Stimulated activated CD8-positive, alpha-beta memory T cell treated with anti-CD3 and anti-CD28 coated beads, Interleukin-7, amount 100 ng/mL, for 1 hour (primary cell): ENCODE measurements around the gene PLCH2.

ENCODE experiments used
- DNase-seq, 2 donors: peaks; one replicate each; pipeline ENCODE4 v3.0.0-alpha.2; 2020; ENCODE audit warnings: low read depth in 2 of 2

Gene PLCH2

DNA sequence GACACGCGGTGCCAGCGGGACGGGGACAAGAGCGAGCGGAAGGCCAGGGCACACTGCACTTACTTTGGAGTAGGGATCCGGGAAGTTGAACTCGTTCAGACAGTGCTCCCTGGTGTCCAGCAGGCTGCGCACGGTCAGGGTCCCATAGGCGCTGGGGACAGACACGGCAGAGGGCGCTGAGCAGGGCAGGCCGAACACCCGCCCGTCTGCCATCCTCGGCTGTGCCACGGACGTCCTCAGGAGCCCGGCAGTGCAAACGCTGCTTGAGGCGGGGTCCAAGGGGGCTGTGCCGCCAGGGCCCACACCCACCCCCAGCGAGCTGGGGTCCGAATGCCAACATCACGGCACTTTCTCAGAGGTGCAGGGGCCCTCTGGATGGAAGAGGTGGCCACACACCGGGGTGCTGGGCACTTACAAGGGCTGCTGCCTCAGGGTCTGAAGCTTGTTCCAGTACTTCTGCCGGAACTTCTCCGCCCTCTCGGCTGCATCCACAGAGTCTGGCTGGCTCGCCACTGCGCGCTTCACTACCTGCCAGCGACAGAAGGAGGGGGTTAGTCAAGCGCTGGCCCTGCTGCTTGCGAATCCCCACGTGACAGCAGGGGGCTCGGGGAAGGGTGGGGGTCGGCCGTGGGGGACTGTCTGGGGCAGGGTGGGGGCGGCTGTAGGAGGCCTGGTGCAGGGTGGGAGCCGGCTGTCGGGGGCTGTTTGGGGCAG lies 38.0 kb downstream of the PLCH2 start:
- no peak for DNase-seq

DNA sequence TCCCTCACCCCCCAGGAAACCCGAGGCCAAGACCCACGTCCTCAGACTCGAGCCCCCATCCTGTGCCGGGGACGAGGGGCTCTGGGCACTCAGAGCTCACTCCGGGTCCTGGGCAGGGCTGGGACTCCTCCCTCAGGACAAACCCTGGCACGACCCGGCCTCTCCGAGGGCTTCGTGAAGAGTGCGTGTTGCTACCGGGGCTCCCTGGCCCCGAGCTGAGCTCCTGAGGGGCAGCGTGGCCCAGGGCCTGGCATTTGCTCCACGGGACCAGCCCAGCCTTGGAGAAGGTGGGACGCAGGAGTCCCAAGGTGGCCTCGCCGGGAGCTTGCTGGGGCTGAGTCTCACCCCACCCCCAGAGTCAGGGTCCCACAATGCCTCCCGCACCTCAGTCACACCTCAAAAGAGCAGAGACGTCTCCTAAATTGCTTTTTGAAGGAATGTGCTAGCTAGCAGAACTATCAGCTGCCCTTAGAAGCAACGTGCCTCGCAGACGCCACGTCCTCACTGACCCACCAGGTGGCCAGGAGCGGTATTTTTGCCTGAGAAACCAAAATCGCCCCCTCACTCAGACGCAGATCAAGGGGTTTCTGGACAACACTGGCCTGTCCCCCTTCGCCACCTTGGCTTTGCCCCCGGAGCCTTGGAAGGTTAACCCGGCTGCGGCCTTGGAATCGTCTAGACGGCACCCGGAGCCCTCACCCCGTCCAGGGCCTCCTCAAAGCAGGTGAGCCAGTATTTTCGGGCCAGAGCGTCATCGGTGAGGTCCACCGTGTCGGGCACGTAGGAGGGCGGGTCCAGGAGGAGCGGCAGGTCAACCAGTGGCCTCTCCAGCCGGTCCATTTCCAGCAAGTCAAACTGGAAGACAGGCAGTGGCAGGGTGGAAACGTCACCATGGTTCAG lies 39.0 kb downstream of the PLCH2 start:
- DNase-seq = no peak

DNA sequence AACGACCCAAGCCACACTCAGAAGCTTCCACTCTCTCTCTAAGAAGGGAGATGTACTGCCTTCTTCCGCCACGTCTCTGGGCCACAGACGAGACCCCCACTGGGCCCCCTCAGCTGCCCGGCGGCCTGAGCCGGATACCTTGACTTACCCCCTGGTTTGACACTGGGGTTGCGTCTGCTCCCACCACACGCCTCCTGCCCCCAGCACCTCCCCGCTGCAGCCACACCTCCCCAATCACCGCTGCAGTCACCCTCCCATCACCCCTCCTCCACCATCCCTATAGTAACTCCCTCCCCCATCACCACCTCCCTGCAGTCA lies 39.6 kb downstream of the PLCH2 start:
- no peak for DNase-seq

DNA sequence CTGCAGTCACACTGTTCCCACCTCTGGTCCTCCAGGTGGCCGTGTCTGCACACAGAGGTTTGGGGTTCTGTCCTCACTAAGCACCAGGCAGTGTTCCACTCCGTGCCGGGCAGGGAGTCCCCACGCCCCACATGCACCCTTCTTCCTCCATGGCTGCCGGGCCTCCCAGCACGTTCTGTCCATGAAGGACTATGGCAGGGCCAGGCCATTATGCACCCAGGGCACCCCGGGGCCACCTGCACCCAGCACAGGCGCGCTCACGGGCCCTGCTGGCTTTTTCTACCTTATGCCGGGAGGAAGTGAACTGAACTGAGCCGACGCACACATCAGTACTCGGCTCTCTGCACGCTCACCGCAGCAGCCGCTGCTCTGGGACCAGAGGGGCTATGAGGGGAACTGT lies 40.0 kb downstream of the PLCH2 start:
- DNase-seq = no peak

DNA sequence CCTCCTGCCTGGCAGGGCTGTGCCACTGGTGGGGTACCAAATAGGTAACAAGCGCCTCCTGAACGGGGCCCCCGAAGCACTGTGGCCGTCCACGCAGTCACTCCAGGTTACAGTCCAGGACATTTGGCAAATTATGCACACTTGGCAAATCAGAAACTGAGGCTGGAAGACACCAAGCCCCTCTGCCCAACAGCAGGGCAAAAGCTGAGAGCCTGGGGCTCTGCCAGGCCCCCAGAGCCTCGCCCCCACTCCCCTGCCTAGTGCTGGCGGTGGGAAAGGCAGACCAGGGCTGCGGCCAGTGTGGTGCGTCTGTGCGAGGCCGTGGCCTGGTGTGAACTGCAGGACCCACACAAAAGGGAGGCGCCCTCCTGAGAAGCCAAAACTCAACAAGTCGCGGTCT lies 40.9 kb downstream of the PLCH2 start:
- DNase-seq = no peak

DNA sequence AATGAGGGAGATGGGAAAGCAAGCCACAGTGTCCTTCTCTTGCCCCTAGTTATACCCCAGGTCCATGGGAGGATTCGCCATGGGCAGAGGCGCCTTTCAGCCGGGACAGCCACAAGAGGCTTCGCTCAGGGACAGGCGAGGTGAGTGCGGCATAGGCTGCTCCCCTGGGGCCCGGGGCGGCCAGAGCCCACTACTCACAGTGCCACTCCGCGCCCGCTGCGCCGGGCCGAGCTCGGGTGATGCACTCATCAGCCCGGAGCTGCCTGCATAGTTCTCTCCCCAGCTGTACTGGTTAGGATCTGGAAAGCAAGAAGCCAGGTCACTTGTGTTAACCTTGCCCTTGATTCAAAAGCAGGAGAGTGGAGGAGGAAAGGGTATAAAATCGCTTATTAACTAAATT lies 41.9 kb downstream of the PLCH2 start:
- no peak for DNase-seq

DNA sequence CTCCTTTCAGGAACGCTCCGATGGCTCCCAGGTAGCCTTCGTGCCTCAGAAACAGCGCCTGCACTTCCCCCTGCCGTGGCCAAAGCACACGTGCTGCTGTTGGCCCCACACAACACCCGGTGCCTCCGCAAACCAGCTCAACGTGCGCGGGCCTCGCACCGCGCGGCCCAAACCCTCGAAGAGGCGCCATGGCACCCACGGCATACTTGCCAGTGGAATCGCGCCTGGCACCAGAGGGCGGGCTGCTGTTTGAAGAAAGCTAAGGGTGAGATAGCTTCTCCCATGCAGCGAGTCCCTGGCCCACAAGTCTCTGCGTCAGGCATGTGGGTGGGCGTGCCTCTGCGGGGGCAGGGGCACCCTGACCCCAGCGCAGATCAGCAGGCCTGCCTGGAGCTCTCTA lies 42.4 kb downstream of the PLCH2 start:
- no peak for DNase-seq

DNA sequence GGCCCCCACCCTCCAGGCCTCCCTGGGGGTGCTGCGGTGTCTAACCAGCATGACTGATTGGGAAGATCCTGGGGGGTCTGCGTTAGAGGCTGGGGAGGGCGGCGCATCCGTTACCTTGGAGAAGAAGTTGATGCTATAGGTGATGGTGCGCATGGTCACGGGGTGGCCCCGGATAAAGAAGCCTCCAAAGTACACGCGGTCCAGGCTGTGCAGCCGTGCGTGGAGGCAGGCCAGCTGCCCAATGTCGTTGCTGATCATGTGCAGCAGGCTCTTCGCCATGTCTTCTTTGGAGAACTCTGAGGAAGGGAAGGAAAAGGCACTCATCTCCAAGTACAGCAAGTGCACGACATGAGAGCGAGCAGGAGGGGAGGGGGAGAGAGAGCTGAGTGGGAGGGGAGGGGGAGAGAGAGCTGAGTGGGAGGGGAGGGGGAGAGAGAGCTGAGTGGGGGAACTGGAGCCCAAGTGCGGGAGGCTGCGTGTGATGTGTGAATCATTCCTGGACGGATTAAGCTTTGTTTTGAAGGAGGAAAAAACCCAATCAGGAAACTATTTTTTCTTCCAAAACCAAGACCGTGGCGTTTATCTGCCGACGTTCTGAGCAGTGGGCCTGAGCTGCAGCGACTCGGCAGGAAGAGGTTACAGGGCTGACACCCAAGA lies 43.1 kb downstream of the PLCH2 start:
- no peak for DNase-seq

DNA sequence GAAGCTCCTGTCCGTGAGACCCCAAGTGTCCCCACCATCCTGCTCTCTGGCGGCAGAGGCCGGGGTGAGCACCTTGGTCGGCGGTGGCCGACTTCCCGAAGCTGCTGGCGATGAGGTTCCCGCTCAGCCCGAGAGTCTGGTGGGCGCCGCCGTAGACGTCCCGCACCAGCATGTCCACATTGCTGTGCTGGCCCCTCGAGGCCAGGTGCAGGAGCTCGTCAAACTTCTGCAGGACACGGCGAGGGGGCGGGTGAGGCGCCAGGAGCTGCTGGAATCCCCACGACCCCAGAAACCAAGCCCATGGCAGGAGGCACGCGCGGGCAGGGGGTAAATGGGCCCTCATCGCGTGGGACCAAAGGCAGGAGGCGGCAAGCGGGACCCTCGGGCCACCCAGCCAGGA lies 43.6 kb downstream of the PLCH2 start:
- no peak for DNase-seq

DNA sequence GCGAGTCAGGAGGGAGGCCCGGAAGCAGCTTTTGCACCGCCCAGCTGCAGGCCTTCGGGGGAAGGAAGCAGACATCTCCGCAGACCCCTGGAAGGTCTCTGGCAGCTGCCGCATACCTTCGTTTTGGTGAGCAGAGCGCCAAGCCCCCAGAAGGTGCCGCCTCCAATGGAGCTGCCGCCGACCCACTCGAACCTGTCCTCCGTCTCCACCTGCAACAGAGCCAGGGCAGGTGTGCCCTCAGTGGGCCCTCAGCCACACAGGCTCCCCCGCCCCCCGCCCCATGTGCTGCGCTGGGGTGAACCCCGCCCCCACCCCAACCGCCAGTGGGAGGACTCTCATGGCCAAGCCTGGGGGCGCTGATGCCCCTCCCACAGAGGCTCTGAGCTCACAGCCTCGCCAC lies 44.1 kb downstream of the PLCH2 start:
- no peak for DNase-seq

DNA sequence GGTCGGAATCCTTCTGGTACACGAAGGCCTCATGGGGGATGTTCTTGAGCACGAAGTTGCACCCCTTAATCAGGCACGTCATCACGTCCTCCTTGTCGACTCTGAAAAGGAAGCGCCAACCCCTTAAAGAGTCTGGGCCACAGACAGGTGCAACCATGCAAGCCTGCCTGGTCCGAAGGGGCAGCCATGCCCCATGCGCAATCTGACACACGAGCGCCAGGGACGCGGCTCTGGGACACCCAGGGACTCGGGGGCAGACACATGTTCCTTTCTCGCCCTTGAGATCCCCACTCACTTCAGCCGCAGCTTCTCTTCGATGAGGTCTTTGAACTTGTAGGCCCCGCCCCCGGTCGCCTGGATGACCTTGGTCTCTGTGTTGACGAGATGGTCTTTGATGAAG lies 44.7 kb downstream of the PLCH2 start:
- DNase-seq = no peak

DNA sequence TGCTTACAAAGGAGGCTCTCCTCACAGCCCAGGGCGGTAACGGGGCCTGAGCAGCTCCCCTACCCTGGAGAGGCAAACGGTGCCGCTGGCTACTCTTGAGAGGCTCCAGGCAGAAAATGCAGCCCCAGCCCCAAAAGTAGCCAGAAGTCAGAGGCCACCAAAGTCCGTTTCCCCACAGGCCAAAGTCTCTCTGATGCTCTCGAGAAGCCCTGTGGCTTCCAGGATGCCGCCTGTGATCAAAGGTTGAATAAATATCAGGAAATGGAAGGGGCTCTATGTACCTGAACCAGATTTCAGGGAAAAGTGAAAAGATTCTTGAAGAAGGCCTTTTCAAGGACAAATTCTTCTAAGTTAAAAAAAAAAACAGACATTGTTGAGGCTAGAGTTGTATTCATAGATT lies 46.1 kb downstream of the PLCH2 start:
- DNase-seq = no peak

DNA sequence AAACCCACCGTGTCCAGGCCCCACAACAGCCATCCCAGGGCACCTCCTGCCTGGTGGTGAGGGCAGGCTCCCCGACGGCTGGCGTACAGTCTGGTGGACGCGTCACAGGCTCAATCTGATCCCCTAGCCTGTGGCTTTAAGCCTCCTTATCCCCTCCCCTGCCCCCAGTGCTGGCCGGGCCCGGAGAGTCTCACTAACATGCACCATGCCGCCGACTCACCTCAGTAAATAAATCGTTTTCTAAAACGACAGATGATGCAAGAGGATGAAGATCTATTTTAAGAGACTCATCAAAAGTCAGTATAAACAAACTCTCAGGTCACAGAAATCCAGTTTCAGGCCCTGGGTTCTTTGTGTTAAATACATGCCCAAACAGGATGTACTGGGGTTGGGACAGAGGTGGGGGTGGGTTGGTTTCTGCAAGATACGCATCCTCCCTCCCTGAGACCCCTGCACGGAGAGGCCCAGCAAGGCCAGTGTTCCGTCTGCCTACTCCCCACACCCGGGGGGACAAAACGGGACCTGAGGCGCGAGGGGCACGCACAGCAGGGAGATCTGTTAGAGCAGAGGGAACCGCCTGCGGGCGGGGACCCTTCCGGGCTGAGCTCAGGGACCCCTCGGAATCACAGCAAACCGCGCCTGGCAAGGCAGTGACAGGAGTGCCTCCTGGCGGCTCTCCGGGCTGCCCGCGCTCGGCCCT lies 47.3 kb downstream of the PLCH2 start:
- DNase-seq = no peak

DNA sequence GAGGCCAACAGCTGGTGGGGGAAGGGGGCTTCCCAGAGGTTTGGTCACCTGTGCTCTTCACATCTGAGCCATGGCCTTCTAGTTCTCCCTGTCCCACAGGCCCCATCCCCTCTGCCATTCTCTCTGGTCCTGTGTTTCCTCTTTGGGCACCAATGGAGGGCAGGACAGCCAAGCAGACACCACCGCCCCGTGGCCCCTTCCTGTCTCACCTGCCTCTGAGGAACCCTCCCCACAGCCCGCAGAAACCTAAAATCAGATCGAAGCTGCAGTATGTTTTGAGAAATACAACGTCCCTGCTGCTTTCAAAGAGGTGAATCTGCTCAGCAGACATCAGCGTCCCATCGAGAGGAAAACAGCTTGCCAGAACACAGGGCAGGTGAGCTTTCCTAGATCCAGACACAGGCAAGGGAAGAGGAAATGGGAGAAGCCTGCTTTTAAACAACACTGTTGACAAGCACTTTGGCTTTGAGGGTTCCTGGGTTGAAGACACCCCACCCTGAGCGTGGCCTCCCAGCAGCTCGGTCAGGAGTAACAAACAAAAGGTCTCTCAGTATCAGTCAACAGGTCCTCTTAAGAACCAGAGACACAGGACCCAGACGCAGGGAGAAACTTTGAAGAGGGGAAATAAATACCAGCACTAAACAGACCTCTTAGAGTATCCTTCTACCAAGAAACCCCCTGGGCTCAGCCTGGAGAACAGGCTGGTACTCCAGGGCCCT lies 48.0 kb downstream of the PLCH2 start:
- DNase-seq = no peak

DNA sequence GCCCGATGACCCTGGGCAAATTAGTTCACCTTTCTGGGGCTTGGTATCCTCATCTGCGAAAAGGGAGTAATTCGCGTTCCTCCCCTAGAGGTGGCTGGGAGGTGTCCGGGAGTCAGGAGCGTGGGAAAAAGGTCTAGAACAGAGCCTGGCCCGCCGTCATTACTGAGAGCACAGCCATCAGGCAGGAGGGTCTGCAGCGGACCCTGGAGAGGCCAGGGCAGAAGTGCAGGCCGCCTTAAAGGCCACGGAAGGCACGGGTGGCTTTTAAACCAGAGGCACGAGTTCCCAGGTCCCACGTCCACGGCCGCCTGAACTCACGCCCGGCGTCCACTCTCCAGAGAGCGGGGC lies 49.5 kb downstream of the PLCH2 start:
- DNase-seq = no peak

DNA sequence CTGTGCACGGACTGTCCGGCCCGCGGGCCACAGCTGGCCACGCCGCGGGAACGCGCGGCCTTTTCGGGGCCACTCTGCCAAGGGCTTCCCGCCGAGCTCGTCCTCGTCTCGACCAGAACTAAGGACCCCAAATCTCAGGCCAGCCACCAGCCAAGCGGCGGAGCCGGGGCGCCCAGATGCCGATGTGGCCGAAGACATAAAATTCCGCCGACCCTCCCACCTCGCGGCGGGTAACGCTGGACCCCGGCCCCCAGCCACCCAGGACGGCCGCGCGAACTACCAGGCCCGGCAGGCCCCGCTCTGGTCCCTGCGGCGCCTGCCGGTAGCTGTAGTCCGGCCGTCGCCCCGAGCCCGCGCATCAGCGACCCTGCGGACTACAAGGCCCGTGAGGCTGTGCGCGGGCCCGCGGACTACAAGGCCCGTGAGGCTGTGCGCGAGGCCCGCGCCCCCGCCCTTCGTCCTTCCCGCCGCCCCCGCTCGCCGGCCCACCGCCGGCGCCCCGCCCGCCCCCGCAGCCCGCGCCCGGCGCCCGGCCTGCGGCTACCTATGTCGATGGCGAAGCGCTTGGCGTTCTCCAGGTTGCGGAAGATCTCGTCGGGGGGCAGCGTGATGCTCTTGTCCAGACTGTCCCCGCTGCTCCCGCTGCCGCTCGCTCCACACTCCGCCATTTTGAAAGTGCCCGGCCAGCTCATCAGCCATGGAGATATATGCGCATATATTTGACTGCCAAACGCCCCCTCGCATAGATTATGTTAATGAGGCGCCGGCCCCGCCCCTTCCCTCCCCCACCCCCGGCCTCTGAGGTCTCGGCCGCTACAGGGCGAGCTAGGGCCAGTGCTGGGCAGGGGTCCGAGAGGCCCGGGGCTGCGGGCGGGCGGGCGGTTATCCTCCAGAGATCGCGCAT lies 50.1 kb downstream of the PLCH2 start, which contains the start of gene PANK4:
TSS of gene PANK4 (minus strand) at position 677 of the 904 bp plus-strand sequence. CDS start at position 668, 9 bp downstream.
- DNase-seq = peak; percentile 70 to 72

DNA sequence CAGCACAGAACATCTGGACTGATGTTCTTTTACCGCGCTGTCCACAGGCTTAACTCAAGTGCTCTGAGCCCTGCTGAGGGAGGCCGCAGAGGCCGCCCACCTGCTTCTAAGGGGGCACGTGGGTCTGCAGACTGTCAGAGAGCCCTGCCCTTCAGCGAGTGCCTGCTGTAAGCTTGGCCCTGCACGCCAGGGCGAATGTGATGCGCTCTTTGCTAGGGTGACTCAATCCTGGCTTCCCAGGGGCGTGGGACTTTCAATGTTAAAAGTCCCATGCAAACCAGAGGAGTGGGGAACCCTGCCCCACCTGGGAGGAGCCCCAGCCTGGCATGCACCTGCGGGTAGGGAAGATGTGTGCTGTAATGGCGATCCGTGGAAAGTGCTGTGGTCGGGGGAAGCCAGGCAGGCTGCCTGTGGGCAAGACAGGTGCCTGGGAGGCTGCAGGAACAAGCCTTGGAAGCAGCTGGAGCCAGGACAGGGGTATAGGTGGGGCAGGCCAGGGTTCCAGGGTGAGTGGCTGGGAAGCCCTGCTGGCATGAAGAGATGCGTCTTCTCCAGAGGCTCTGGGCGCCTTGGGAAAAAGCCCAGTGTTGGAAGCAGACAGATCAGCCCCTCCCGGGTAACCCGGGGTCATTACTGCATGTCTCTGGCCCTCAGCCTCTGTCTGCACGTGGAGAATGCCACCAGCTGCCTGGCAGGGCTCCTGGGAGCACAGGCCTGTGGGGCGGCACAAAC lies 50.9 kb downstream of the PLCH2 start:
- DNase-seq = no peak

DNA sequence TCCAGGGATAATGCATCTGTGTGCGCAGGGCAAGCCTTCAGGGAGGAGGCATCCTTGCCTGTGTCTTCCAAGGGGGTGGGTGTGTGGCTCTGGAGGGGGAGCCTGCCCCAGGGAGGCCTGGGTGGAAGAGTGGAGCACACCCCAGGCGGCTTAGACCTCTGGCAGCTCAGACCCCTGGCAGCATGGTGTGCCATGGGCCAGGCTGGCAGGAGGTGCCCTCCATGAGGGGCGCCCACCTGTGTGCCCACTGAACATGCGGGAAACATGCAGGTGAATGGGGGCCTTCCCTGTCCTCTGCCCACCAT lies 51.4 kb downstream of the PLCH2 start:
- DNase-seq = no peak

DNA sequence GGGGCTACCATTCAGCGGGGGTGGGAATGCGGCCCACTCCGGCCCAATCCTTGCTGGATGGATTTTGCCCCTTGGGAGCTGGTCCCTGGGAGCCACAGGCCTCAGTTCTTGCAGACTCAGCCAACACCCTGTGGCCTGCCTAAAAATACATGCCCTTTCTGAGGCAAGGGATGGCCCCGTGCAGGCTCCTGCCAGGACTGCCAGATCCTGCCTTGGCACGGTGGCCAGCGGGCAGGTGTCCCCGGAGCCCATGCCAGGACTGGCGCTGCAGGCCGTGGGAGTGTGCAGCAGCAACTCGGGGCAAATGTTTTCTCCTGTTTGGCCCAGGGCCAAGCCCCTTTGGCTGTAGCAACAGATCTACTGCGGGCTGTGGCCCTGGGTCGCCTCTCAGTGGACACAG lies 51.9 kb downstream of the PLCH2 start:
- no peak for DNase-seq

DNA sequence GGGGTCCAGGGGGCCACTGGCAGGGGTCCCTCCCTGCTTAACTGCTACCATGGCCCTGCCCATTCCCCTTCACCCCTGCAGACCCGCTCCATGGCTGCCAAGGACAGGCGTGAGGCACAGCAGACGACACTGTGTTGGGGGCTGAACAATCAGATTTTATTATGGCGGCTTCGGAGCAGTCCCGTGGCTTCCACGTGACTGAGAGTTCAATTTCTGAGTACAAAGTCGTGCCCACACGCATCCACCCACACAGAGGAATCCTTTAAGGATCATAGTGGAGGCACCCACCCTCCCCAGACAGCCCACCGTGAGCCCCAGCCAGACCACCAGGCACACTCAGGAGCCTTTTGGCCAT lies 52.5 kb downstream of the PLCH2 start:
- DNase-seq = no peak
